Heart right ventricle (tissue), 16 donors: Measurements from ENCODE around the gene ANKRD60. TPM values are rescaled to one million over a fixed set of nuclear protein-coding genes. Genes with fewer than 3 reads are reported as not detected.
A peak's percentile ranks its signal among the peaks of the same experiment; 100 is the strongest.

Experiments used
- ATAC-seq, 8 donors: fragments of 200-7000 bp; cut with Tn5 transposase; one replicate each; pipeline ENCODE4 v1.9.1; 2020; ENCODE audit warnings: mild to moderate bottlenecking in 8 of 8, moderate library complexity in 8 of 8, moderate number of reproducible peaks in 1 of 8
- DNase-seq, 2 donors: peaks; one replicate each; pipeline ENCODE4 v3.0.0-alpha.2; 2020
- H3K27ac ChIP-seq, 10 donors: fragments of 200-600 bp; sonication (generic) in 2 of 10; one replicate each; pipeline versions ENCODE4 v1.5.0 to v1.8.0; 2020 to 2022; ENCODE audit warnings: mild to moderate bottlenecking in 3 of 10
- H3K27me3 ChIP-seq, 7 donors: fragments of 200-600 bp; one replicate each; pipeline ENCODE4 v1.8.0; 2021 to 2022; ENCODE audit warnings: mild to moderate bottlenecking in 2 of 7
- H3K36me3 ChIP-seq, 9 donors: fragments of 200-600 bp; sonication (generic) in 1 of 9; one replicate each; pipeline versions ENCODE4 v1.5.0 to v1.8.0; 2020 to 2022; ENCODE audit warnings: mild to moderate bottlenecking in 2 of 9
- H3K4me1 ChIP-seq, 9 donors: fragments of 200-600 bp; sonication (generic) in 1 of 9; one replicate each; pipeline versions ENCODE4 v1.5.0 to v1.8.0; 2020 to 2022; ENCODE audit warnings: mild to moderate bottlenecking in 4 of 9
- H3K4me3 ChIP-seq, 10 donors: fragments of 200-600 bp; sonication (generic) in 2 of 10; one replicate each; pipeline versions ENCODE4 v1.5.0 to v1.8.0; 2020 to 2022; ENCODE audit warnings: mild to moderate bottlenecking in 7 of 10, moderate library complexity in 2 of 10
- H3K9me3 ChIP-seq, 11 donors: fragments of 200-600 bp in 10 of 11; sonication (generic) in 2 of 11; one replicate each; pipeline versions ENCODE4 v1.5.0 to v1.8.0; 2013 to 2022; ENCODE audit warnings: mild to moderate bottlenecking in 2 of 11, control low read depth in 1 of 11, moderate library complexity in 1 of 11
- WGBS, 2 donors: extraction: QIAGEN DNeasy Blood & Tissue Kit; methylation state at CpG; one replicate each; pipeline ENCODE4 v1.1.7; 2013; ENCODE audit warnings: inconsistent platforms in 1 of 2; 5-methylcytosine and 5-hydroxymethylcytosine counted together
- intact Hi-C, 10 donors: fragments of 100-400 bp; cut with DNase I; formaldehyde crosslinking; loops; one replicate each; pipeline versions ENCODE4 v1.11.1 to v1.14.2; 2022
- polyA plus RNA-seq, 2 donors: library from polyadenylated mRNA; stranded (reverse); fragments of 200-250 nt; gene quantifications; one replicate each; pipeline ENCODE4 v1.2.3, GENCODE V29; 2013
- total RNA-seq, 10 donors: library from RNA; stranded (reverse); fragmentation: NEBNext Ultra II Directional in 3 of 10; extraction: Animal tissue kit (Norgen Biotek cat#: 25700) in 3 of 10; gene quantifications; one replicate each; pipeline versions ENCODE4 v1.2.1 to v1.2.4, GENCODE V29; 2021 to 2023
- TF ChIP-seq, protein P1 (sequence below), 9 donors: fragments of 200-600 bp; sonication (generic) in 2 of 9; IDR thresholded peaks; one replicate each; pipeline versions ENCODE4 v1.5.0 to v1.8.0; 2021 to 2022; ENCODE audit warnings: antibody characterized with exemption in 9 of 9, mild to moderate bottlenecking in 5 of 9, moderate library complexity in 1 of 9
- donor health status: Arrhythmogenic right ventricular cardiomyopathy.
- donor health status: ischemic (EF 13 %, LVEDD 7.1; RV severe dilation, severe dysfunction).
- donor health status: healthy with polysubstance abuse.
- donor health status: DM: no; HTN: yes; CAD: no.
- donor health status: DM: no; HTN: no; CAD: no.
- donor health status: ischemic (EF 25% LVEDD 6.9; RV normal size, moderate dysfunction).
- donor health status: ischemic (EF 25% LVEDD 5.7; RV mildly dilated, moderate dysfunction).
- donor health status: healthy.
- donor health status: DM: yes; HTN: yes; CAD: no.
- donor health status: Ischemic cardiomyopathy.
- donor health status: ischemic (EF 35%, LVEDD 5.7; RV mildly dilated, moderate dysfunction).
- donor health status: nonischemic (EF 11% LVEDD 7.7; RV severe dilation, severe dysfunction).
- donor health status: DM: yes; HTN: yes; CAD: no.
- donor health status: PGD.
- donor health status: ischemic (EF 29% LVEDD 5.4; RV normal size, mild dysfunction).
- donor health status: nonischemic (EF 23%, LVEDD 6.1; RV moderate dilation, normal function).

ANKRD60 gene
- total and polyA plus RNA-seq, 12 donors, result not detected

DNA sequence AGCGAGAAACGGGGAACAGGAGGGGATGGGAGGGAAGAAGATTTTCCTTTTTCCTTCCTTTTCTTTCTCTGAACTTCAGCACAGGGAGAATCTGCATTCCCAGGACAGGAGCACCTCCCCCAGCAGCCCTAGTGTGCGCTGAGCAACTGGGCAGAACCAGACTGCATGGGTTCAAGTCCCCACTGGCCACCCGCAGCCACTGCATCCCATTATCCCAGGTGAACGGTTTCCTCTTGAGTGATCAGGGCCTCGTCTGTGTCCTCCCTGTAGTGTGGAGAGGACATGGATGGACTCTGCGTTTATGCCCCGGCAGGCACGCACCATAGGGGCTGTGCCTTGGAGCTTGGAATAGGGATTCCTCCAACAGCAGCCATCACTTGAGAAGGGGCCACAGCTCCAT lies 53.0 kb downstream of the ANKRD60 start:
- 78 to 86% methylated on average over 8 to 9 of the region's 9 CpGs for WGBS, 2 donors
- Histone ChIP-seq H3K4me1 (peaks cover 3 to 32% (median 18%) of the 10 kb centered on the region in 9 donors), H3K36me3 (no peaks in the 10 kb centered on the region), H3K27ac (peak overlapping the region; percentile 32 to 85 (median 70)), H3K4me3 (peak overlapping the region in 4 of 10 donors; percentile 20 to 37 (median 36)), H3K27me3 (peaks cover 0 to 24% (median 11%) of the 10 kb centered on the region in 7 donors), H3K9me3 (no peaks in the 10 kb centered on the region)
- ATAC-seq (no peak), DNase-seq (no peak)
- intact Hi-C loops, result loop anchor here in 3 of 10 donors (5.0 to 10.0 kb wide), 3 partner anchors 518 to 523 kb away; no protein-coding TSS in a partner anchor
- TF ChIP-seq, protein P1, sequence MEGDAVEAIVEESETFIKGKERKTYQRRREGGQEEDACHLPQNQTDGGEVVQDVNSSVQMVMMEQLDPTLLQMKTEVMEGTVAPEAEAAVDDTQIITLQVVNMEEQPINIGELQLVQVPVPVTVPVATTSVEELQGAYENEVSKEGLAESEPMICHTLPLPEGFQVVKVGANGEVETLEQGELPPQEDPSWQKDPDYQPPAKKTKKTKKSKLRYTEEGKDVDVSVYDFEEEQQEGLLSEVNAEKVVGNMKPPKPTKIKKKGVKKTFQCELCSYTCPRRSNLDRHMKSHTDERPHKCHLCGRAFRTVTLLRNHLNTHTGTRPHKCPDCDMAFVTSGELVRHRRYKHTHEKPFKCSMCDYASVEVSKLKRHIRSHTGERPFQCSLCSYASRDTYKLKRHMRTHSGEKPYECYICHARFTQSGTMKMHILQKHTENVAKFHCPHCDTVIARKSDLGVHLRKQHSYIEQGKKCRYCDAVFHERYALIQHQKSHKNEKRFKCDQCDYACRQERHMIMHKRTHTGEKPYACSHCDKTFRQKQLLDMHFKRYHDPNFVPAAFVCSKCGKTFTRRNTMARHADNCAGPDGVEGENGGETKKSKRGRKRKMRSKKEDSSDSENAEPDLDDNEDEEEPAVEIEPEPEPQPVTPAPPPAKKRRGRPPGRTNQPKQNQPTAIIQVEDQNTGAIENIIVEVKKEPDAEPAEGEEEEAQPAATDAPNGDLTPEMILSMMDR (IDR thresholded peaks at IDR 0.05), result no peak

DNA sequence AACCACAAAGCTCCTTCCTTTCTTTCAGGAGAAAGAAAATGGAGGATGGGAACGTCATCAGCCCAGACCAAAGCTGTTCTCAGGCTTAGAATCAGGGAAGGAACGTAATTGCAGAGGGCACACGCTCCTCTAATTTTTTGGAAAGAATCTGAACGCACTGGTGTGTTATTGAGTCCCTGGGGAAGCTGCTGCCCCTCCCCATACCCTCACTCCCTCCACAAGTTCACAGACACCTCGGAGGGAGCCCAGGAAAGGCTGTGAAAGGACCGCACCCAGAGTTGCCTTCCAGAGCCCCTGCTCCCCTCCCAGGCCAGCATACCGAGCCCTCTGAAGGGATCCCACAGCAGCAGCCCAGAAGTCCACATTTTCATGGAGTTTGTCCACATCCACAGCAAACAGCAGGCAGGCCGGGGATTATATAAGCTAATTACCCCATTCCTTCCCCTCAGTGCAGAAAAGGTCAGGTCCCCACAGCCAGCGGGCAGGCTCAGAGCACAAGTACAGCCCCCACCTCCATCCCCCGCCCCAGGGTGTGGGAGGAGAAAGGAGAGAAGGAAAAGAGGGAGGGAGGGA lies 53.7 kb downstream of the ANKRD60 start:
- Histone ChIP-seq H3K4me3 (peak overlapping the region in 8 of 10 donors; percentile 6 to 37 (median 18)), H3K4me1 (peaks cover 3 to 29% (median 16%) of the 10 kb centered on the region in 9 donors), H3K36me3 (no peaks in the 10 kb centered on the region), H3K27me3 (peaks cover 0 to 17% (median 9%) of the 10 kb centered on the region in 7 donors), H3K9me3 (no peaks in the 10 kb centered on the region), H3K27ac (peak overlapping the region; percentile 32 to 85 (median 70))
- TF ChIP-seq, protein P1 (IDR thresholded peaks at IDR 0.05), result no peak
- ATAC-seq (peak; percentile 57 to 91 (median 82)), DNase-seq (peak; percentile 60 to 67)
- intact Hi-C loops, result loop anchor here in 3 of 10 donors (5.0 to 10.0 kb wide), 3 partner anchors 517 to 522 kb away; no protein-coding TSS in a partner anchor
- WGBS, 2 donors, result 53 to 54% methylated on average over 10 of the region's 10 CpGs

DNA sequence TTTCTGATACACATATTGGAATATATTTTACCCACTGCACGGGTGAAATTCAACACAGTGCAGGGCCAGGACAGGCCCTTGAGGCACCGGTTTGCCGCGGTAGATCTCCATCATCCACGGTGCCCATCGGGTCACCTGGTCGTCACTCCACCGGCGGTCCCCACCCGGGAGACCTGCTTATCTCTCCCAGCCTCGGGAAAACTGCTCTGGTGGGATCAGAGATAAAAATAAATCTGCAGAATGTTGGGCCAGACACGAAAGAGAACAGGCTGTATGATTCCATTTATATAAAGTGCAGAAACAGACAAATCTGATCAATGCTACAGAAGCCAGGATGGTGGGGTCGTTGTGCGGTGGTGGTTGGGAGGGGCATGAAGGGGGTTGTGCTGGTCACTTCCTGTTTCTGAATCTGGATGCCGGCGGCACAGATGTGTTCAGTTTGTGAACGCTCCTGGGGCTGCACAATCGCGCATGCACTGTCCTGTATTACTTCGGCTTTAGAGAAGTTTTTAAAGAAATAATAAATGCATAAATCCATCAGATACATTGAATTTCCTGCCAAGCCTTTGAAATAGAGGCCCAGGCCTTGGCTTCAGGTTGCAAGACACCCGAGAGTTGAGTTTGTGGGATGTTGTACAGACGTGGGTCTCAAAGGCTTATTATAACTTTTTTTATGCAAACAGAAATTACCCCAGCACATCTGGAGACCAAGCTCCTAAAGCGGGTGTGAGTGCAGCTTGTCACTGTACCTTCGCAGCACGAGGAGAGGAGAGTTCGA lies 54.3 kb downstream of the ANKRD60 start:
- peak overlapping the region; percentile 32 to 85 (median 70) for H3K27ac ChIP-seq
- peaks cover 0 to 11% (median 6%) of the 10 kb centered on the region in 7 donors for H3K27me3 ChIP-seq
- TF ChIP-seq, protein P1 (IDR thresholded peaks at IDR 0.05), result no peak
- no peaks in the 10 kb centered on the region for H3K36me3 ChIP-seq
- H3K4me3 ChIP-seq, result peak overlapping the region in 7 of 10 donors; percentile 15 to 37 (median 20)
- H3K4me1 ChIP-seq, result peaks cover 0 to 22% (median 10%) of the 10 kb centered on the region in 9 donors
- DNase-seq (peak in 1 of 2 donors; percentile 9), ATAC-seq (peak in 5 of 8 donors; percentile 28 to 66 (median 61))
- WGBS, 2 donors, result 45 to 62% methylated on average over 26 of the region's 26 CpGs
- intact Hi-C loops, result loop anchor here in 1 of 10 donors (10.0 kb wide), 1 partner anchor 519 kb away; no protein-coding TSS in a partner anchor
- no peaks in the 10 kb centered on the region for H3K9me3 ChIP-seq

DNA sequence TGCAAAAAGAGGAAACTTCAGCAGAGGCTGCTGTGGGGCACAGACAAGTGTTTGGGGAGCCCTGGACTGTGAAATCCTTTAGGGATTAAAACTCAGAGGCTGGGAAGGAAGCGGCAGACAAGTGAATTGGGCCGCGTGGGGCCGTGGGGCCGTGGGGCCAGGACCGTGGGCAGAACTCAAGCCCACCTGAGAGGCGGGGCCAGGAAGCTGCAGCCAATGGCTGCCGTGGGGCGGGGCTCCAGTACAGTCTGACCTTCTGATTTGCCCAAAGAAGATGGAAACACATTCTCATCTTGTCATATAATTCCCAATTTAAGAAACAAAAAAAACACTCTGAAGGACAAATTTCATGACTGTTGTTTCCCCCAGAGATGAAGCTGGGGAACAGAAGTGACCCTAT lies 55.4 kb downstream of the ANKRD60 start:
- 90 to 95% methylated on average over 9 of the region's 9 CpGs for WGBS, 2 donors
- Histone ChIP-seq H3K27me3 (peaks cover 0 to under 1% (median 0%) of the 10 kb centered on the region in 7 donors), H3K27ac (no peak overlapping the region), H3K4me1 (peaks cover 0 to 17% (median 7%) of the 10 kb centered on the region in 9 donors), H3K4me3 (no peak overlapping the region), H3K9me3 (no peaks in the 10 kb centered on the region), H3K36me3 (no peaks in the 10 kb centered on the region)
- TF ChIP-seq, protein P1 (IDR thresholded peaks at IDR 0.05), result no peak
- intact Hi-C loops, result loop anchor here in 1 of 10 donors (10.0 kb wide), 1 partner anchor 518 kb away; no protein-coding TSS in a partner anchor
- ATAC-seq, result no peak
- no peak for DNase-seq
